MCF 10A (cell line): ENCODE results near the gene ZDBF2. TPM values are rescaled to one million over a fixed set of nuclear protein-coding genes. Genes with fewer than 3 reads are reported as not detected.

ENCODE experiments used
- BruUV-seq: library from RNA; stranded (reverse); fragments of 400-500 nt; replicated peaks from 2 replicates; lab custom pipeline; 2021; lab: Mats Ljungman, UMichigan
- CTCF ChIA-PET: fragments of 300-600 bp; sonication (Branson Sonifier 250); formaldehyde crosslinking; extraction: SDS; loops from one replicate; lab custom pipeline; 2021; ENCODE audit warnings: antibody characterized with exemption, inconsistent platforms; lab: Yijun Ruan, JAX
- POLR2A ChIA-PET: fragments of 300-600, 350-650 bp; sonication (Branson Sonifier 250); formaldehyde crosslinking; extraction: SDS; loops from one replicate; lab custom pipeline; 2020; ENCODE audit warnings: antibody characterized with exemption, inconsistent platforms; lab: Yijun Ruan, JAX
- DNase-seq: peaks from one replicate; pipeline ENCODE4 v3.0.0-alpha.2; 2018; ENCODE audit not compliant: unreplicated experiment
- H3K27ac Mint-ChIP-seq: one replicate; pipeline ENCODE4 v1.8.0; 2022; ENCODE audit warnings: mild to moderate bottlenecking, low read depth, mixed read lengths; ENCODE audit not compliant: unreplicated experiment
- H3K27me3 Mint-ChIP-seq: one replicate; pipeline ENCODE4 v1.8.0; 2022; ENCODE audit warnings: mixed read lengths; ENCODE audit not compliant: insufficient read depth, unreplicated experiment
- H3K36me3 Mint-ChIP-seq: one replicate; pipeline ENCODE4 v1.8.0; 2022; ENCODE audit warnings: mild to moderate bottlenecking, moderate library complexity, mixed read lengths; ENCODE audit not compliant: insufficient read depth, unreplicated experiment
- H3K4me1 Mint-ChIP-seq: one replicate; pipeline ENCODE4 v1.8.0; 2022; ENCODE audit warnings: mixed read lengths; ENCODE audit not compliant: insufficient read depth, unreplicated experiment
- H3K4me3 Mint-ChIP-seq: one replicate; pipeline ENCODE4 v1.8.0; 2022; ENCODE audit warnings: mild to moderate bottlenecking, moderate library complexity, mixed read lengths; ENCODE audit not compliant: unreplicated experiment
- H3K9me3 Mint-ChIP-seq: one replicate; pipeline ENCODE4 v1.8.0; 2022; ENCODE audit warnings: mixed read lengths; ENCODE audit not compliant: unreplicated experiment
- intact Hi-C: fragments of 100-400 bp; cut with micrococcal nuclease; formaldehyde crosslinking; loops from 2 replicates; pipeline ENCODE4 v1.14.1; 2022
- total RNA-seq: library from RNA; stranded (reverse); gene quantifications from 2 replicates; pipeline ENCODE4 v1.2.3, GENCODE V29; 2022
- TF ChIP-seq, protein P1 (sequence below): fragments of 200-600 bp; IDR thresholded peaks from one replicate; pipeline ENCODE4 v1.8.0; 2022; ENCODE audit warnings: antibody characterized with exemption, mild to moderate bottlenecking; ENCODE audit not compliant: unreplicated experiment

The ZDBF2 gene
- total RNA-seq, 1 experiment from 2014 or later = 15.6 TPM

DNA sequence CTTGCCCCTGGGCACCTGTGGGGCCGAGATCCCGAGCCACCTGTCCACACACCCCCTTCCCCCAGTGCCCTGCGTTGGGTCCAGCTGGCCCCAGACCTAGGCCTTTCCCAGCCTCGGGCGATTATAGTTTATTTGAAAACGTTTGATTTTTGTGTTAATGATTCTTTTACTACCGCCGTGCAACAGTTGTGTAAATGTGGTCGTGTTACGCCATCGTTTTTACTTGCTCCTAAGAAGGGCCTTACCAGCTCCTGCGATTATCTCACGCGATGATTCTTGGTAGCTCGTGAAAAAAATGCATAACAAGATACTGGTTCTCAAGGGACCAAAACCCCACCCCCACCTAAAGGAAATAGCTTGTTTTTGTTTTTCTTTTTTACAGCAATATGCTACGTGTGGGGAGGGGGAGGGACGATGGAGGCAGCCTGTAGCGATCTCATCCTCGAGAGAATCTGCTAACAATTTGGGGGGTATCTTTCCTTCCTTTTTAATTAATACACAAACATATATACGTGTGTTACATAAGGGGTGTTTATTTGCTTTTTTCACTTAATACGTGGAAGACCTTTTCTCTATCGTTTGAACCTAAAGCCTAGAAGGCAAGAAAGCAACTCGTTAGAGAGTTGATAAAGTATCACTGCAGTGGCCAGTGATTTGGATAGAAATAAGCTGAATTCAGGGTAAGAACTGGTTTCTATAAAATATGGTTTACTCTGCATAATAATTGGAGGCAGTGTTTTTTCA, 1.0 kb downstream of the ZDBF2 start:
- Mint-ChIP-seq H3K36me3 (no peaks in the 10 kb centered on the region), H3K4me3 (peak overlapping the region; percentile 76), H3K4me1 (no peaks in the 10 kb centered on the region), H3K27me3 (no peaks in the 10 kb centered on the region), H3K9me3 (no peaks in the 10 kb centered on the region), H3K27ac (no peak overlapping the region)
- TSS peak; percentile 54 for BruUV-seq
- CTCF ChIA-PET = no interaction called here
- intact Hi-C loops = no loop called here
- TF ChIP-seq, protein P1, sequence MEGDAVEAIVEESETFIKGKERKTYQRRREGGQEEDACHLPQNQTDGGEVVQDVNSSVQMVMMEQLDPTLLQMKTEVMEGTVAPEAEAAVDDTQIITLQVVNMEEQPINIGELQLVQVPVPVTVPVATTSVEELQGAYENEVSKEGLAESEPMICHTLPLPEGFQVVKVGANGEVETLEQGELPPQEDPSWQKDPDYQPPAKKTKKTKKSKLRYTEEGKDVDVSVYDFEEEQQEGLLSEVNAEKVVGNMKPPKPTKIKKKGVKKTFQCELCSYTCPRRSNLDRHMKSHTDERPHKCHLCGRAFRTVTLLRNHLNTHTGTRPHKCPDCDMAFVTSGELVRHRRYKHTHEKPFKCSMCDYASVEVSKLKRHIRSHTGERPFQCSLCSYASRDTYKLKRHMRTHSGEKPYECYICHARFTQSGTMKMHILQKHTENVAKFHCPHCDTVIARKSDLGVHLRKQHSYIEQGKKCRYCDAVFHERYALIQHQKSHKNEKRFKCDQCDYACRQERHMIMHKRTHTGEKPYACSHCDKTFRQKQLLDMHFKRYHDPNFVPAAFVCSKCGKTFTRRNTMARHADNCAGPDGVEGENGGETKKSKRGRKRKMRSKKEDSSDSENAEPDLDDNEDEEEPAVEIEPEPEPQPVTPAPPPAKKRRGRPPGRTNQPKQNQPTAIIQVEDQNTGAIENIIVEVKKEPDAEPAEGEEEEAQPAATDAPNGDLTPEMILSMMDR = no peak
- POLR2A ChIA-PET = interaction anchor here (0.6 to 3.5 kb wide), 5 partner anchors 42 to 978 kb away, joined by 3 to 30 read pairs (median 3); partner anchors contain the start of genes EEF1B2 and NDUFS1
- DNase-seq = peak; percentile 32

GRCh38 chr2:206276169-206276942, 1.9 kb downstream of the ZDBF2 start:
- BruUV-seq = no TSS peak
- no peak overlapping the region for H3K27ac Mint-ChIP-seq
- peak overlapping the region; percentile 76 for H3K4me3 Mint-ChIP-seq
- H3K36me3 Mint-ChIP-seq = no peaks in the 10 kb centered on the region
- intact Hi-C loops = no loop called here
- no peak for DNase-seq
- POLR2A ChIA-PET = interaction anchor here (0.7 to 3.5 kb wide), 3 partner anchors 43 to 978 kb away, joined by 3 to 30 read pairs (median 3); partner anchors contain the start of genes EEF1B2 and NDUFS1
- no peaks in the 10 kb centered on the region for H3K9me3 Mint-ChIP-seq
- H3K4me1 Mint-ChIP-seq = no peaks in the 10 kb centered on the region
- no peaks in the 10 kb centered on the region for H3K27me3 Mint-ChIP-seq
- TF ChIP-seq, protein P1 = no peak
- CTCF ChIA-PET = interaction anchor here (0.6 kb wide), 1 partner anchor 1480 kb away, joined by 3 read pairs; no protein-coding TSS in a partner anchor

DNA sequence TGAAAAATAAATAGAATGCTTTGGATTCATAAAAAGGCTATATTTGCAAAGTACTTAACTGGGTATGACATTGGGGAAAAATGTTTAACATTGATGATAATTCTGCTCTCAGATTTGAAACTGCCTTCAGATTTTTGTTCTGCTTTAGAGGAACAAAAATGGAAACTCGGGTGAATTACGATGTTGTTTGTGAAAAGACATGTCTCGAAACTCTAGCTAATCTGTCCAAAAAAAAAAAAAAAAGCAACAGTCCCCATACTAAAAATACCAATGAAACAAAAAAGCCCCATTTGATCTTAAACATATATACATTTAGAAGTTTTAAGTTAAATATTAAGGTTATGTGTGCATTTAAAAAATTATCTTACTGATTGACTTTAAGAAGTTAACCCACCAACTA, 3.0 kb downstream of the ZDBF2 start:
- ChIA-PET POLR2A (interaction anchor here (1.1 kb wide), 1 partner anchor 48 kb away, joined by 3 read pairs; no protein-coding TSS in a partner anchor), CTCF (interaction anchor here (0.7 kb wide), 1 partner anchor 329 kb away, joined by 3 read pairs; no protein-coding TSS in a partner anchor)
- Mint-ChIP-seq H3K4me3 (no peak overlapping the region), H3K27me3 (no peaks in the 10 kb centered on the region), H3K27ac (no peak overlapping the region), H3K4me1 (no peaks in the 10 kb centered on the region), H3K36me3 (no peaks in the 10 kb centered on the region), H3K9me3 (no peaks in the 10 kb centered on the region)
- no peak for DNase-seq
- no TSS peak for BruUV-seq
- TF ChIP-seq, protein P1 = no peak
- intact Hi-C loops = no loop called here

DNA sequence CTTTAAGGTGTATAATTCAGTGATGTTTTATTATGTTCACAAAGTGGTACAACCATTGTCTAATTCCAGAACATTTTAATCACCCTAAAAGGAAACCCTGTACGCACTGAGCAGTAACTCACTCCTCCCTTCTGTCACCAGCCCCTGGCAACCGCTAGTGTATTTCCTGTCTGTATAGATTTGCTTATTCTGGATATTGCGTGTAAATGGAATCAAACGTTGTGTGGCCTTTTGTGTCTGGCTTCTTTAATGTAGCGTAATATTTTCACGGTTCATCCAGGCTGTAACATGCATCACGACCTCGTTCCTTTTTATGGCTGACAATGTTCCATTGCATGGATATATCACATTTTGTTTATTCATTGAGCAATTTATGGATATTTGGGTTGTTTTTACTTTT, 8.3 kb downstream of the ZDBF2 start:
- Mint-ChIP-seq H3K4me3 (no peak overlapping the region), H3K9me3 (peaks cover 13% of the 10 kb centered on the region), H3K27me3 (no peaks in the 10 kb centered on the region), H3K27ac (no peak overlapping the region), H3K4me1 (no peaks in the 10 kb centered on the region), H3K36me3 (peaks cover 8% of the 10 kb centered on the region)
- ChIA-PET POLR2A (no interaction called here), CTCF (no interaction called here)
- no TSS peak for BruUV-seq
- no peak for DNase-seq
- TF ChIP-seq, protein P1 = no peak
- intact Hi-C loops = no loop called here
